Hepatocyte (in vitro differentiated cells): ENCODE results near the gene PPM1L. TPM values are rescaled to one million over a fixed set of nuclear protein-coding genes. Genes with fewer than 3 reads are reported as not detected.

ENCODE experiments used
- DNase-seq: peaks from one replicate; pipeline ENCODE4 v3.0.0-alpha.2; 2016; ENCODE audit warnings: low spot score
- H2AFZ ChIP-seq: fragments of 200-600 bp; sonication (generic); 2 replicates; pipeline ENCODE4 v1.6.0; 2016; ENCODE audit warnings: antibody characterized with exemption, mild to moderate bottlenecking
- H3K27ac ChIP-seq: fragments of 200-600 bp; sonication (generic); 2 replicates; pipeline ENCODE4 v1.5.1; 2016; ENCODE audit warnings: mild to moderate bottlenecking
- H3K27me3 ChIP-seq: fragments of 200-600 bp; sonication (generic); 2 replicates; pipeline ENCODE4 v1.6.1; 2016
- H3K36me3 ChIP-seq: fragments of 200-600 bp; sonication (generic); replicated peaks from 2 replicates; pipeline ENCODE4 v1.5.1; 2016; ENCODE audit warnings: low read depth; ENCODE audit not compliant: insufficient read depth
- H3K4me1 ChIP-seq: fragments of 200-600 bp; sonication (generic); 2 replicates; pipeline ENCODE4 v1.5.1; 2016; ENCODE audit warnings: mild to moderate bottlenecking, moderate library complexity; ENCODE audit not compliant: insufficient read depth
- H3K4me2 ChIP-seq: fragments of 200-600 bp; sonication (generic); 2 replicates; pipeline ENCODE4 v1.6.0; 2016
- H3K4me3 ChIP-seq: fragments of 200-600 bp; sonication (generic); 2 replicates; pipeline ENCODE4 v1.5.1; 2016; ENCODE audit warnings: mild to moderate bottlenecking
- H3K79me2 ChIP-seq: fragments of 200-600 bp; sonication (generic); 2 replicates; pipeline ENCODE4 v1.6.0; 2017; ENCODE audit warnings: mild to moderate bottlenecking
- H3K9me2 ChIP-seq: fragments of 200-600 bp; sonication (generic); replicated peaks from 2 replicates; pipeline ENCODE4 v1.6.0; 2017; ENCODE audit warnings: mild to moderate bottlenecking; ENCODE audit not compliant: insufficient read depth
- H3K9me3 ChIP-seq: fragments of 200-600 bp; sonication (generic); 2 replicates; pipeline ENCODE4 v1.5.1; 2016; ENCODE audit warnings: low read depth, mild to moderate bottlenecking
- H4K20me1 ChIP-seq: fragments of 200-600 bp; sonication (generic); 2 replicates; pipeline ENCODE4 v1.6.0; 2016; ENCODE audit warnings: mild to moderate bottlenecking; ENCODE audit not compliant: insufficient read depth, poor library complexity, severe bottlenecking
- EZH2 ChIP-seq: fragments of 200-600 bp; sonication (generic); IDR thresholded peaks from 2 replicates; pipeline ENCODE4 v1.6.1; 2016; ENCODE audit warnings: antibody characterized with exemption, mild to moderate bottlenecking, borderline replicate concordance
- EZH2phosphoT487 ChIP-seq: fragments of 200-600 bp; sonication (generic); IDR thresholded peaks from one replicate; pipeline ENCODE4 v1.6.1; 2018; ENCODE audit warnings: antibody characterized with exemption, mild to moderate bottlenecking, low read depth, moderate library complexity; ENCODE audit not compliant: unreplicated experiment, severe bottlenecking
- WGBS: methylation state at CpG from one replicate; pipeline ENCODE4 v1.1.6; 2016; ENCODE audit warnings: low lambda C conversion rate; ENCODE audit errors: missing lambda C conversion rate; 5-methylcytosine and 5-hydroxymethylcytosine counted together
- polyA plus RNA-seq: library from polyadenylated mRNA; unstranded; fragments of >200 nt; fragmentation: Nextera tagmentation; extraction: Ambion mirVana; gene quantifications from 2 replicates; pipeline ENCODE4 v1.2.1, GENCODE V29; 2016
- total RNA-seq: library from RNA; depleted of rRNA; stranded (reverse); fragments of >200 nt; gene quantifications from 2 replicates; pipeline ENCODE4 v1.2.3, GENCODE V29; 2014
- TF ChIP-seq, protein P1 (sequence below): fragments of 200-600 bp; sonication (generic); IDR thresholded peaks from 2 replicates; pipeline ENCODE4 v1.5.1; 2016; ENCODE audit warnings: antibody characterized with exemption, mild to moderate bottlenecking; ENCODE audit not compliant: poor library complexity

The PPM1L gene
- total and polyA plus RNA-seq, 2 experiments from 2014 or later: 5.1 to 13.1 TPM

DNA sequence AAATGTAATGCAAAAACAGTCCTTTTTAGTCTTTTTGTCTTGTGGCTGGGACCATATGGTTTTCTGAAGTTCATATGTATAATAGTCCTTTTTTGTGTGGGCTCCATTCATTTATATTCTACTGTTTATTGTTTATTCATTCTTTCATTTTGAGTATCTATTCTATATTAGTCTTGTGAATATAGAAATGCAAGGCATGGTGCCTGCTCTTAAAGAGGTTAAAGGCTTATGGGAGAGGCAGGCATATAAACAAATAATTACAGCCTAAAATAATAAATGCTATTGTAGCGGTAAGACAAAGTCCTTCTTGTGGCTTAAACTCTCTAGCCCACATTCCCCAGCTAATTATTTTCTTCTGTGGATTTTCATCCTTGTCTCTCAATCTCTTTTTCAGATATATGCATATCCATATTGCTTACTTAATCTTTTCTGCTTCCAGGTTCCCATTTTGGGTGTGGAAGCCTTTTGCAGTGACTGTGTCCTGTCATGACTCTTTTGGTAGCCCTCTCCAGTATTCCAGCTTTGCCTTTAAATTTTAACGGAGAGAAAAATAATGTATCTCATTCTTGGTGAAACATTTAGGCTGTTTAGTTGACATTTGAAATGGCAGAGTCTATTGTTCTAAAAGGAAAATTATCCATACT, 101.6 kb downstream of the PPM1L start:
- 71% methylated on average over 2 of the region's 2 CpGs for WGBS
- no peaks in the 10 kb centered on the region for H3K9me3 ChIP-seq
- no peak overlapping the region for H2AFZ ChIP-seq
- no peak overlapping the region for H3K27ac ChIP-seq
- H3K4me2 ChIP-seq: no peak overlapping the region
- no peaks in the 10 kb centered on the region for H3K4me1 ChIP-seq
- H3K9me2 ChIP-seq: no peaks in the 10 kb centered on the region
- no peak for DNase-seq
- H4K20me1 ChIP-seq: no peaks in the 10 kb centered on the region
- no peaks in the 10 kb centered on the region for H3K79me2 ChIP-seq
- H3K4me3 ChIP-seq: no peak overlapping the region
- H3K27me3 ChIP-seq: no peaks in the 10 kb centered on the region
- TF ChIP-seq EZH2 (no peak), EZH2phosphoT487 (no peak)
- TF ChIP-seq, protein P1, sequence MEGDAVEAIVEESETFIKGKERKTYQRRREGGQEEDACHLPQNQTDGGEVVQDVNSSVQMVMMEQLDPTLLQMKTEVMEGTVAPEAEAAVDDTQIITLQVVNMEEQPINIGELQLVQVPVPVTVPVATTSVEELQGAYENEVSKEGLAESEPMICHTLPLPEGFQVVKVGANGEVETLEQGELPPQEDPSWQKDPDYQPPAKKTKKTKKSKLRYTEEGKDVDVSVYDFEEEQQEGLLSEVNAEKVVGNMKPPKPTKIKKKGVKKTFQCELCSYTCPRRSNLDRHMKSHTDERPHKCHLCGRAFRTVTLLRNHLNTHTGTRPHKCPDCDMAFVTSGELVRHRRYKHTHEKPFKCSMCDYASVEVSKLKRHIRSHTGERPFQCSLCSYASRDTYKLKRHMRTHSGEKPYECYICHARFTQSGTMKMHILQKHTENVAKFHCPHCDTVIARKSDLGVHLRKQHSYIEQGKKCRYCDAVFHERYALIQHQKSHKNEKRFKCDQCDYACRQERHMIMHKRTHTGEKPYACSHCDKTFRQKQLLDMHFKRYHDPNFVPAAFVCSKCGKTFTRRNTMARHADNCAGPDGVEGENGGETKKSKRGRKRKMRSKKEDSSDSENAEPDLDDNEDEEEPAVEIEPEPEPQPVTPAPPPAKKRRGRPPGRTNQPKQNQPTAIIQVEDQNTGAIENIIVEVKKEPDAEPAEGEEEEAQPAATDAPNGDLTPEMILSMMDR: no peak
- H3K36me3 ChIP-seq: no peaks in the 10 kb centered on the region

DNA sequence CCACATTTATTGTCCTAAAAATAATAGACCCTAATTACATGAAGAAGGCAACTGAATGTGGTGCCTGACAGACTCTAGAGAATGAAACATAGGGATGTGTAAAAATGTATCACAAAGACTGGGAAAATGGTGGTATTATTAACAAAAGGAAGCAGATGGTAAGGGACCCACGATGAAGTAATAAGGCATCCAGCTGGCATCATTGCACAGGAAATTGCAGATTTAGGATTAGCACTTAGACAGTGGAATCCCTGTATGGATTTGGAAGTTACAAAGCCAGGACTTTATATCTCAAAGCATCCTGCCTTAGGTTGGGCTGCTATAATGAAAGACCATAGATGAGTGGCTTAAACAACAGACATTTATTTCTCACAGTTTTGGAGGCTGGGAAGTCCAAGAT, 104.3 kb downstream of the PPM1L start:
- Histone ChIP-seq H2AFZ (no peak overlapping the region), H3K27ac (no peak overlapping the region), H3K79me2 (no peaks in the 10 kb centered on the region), H3K27me3 (no peaks in the 10 kb centered on the region), H3K9me2 (no peaks in the 10 kb centered on the region), H3K36me3 (no peaks in the 10 kb centered on the region), H3K4me1 (no peaks in the 10 kb centered on the region), H3K9me3 (no peaks in the 10 kb centered on the region), H3K4me3 (no peak overlapping the region), H4K20me1 (no peaks in the 10 kb centered on the region), H3K4me2 (no peak overlapping the region)
- 80% methylated on average over 1 of the region's 1 CpG for WGBS
- TF ChIP-seq EZH2phosphoT487 (no peak), EZH2 (no peak)
- TF ChIP-seq, protein P1: no peak
- no peak for DNase-seq

DNA sequence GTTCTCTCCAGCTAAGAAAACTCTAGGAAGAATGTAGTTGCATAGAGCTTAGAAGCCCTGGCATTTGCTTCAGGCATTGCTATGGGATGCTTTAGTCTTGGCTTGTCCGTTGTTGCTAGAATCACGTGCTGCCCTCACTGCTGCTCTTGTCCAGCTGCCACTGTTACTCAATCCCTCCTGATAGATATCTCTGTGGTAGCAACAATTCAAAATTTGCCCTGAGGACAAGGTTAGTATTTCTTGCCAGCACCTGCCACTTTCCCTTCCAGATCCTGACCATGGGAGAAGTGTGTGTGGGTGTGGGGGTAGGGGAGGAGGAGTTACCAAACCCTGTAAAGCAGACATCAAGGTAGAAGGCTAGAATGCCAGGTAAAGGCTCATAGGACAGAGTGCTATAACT, 113.8 kb downstream of the PPM1L start:
- Histone ChIP-seq H3K9me2 (no peaks in the 10 kb centered on the region), H2AFZ (no peak overlapping the region), H4K20me1 (no peaks in the 10 kb centered on the region), H3K79me2 (no peaks in the 10 kb centered on the region), H3K27me3 (no peaks in the 10 kb centered on the region), H3K9me3 (no peaks in the 10 kb centered on the region), H3K4me3 (no peak overlapping the region), H3K36me3 (no peaks in the 10 kb centered on the region), H3K4me1 (no peaks in the 10 kb centered on the region), H3K4me2 (no peak overlapping the region), H3K27ac (no peak overlapping the region)
- 45% methylated on average over 2 of the region's 2 CpGs for WGBS
- peak; percentile 5 for DNase-seq
- no peak for TF ChIP-seq EZH2

DNA sequence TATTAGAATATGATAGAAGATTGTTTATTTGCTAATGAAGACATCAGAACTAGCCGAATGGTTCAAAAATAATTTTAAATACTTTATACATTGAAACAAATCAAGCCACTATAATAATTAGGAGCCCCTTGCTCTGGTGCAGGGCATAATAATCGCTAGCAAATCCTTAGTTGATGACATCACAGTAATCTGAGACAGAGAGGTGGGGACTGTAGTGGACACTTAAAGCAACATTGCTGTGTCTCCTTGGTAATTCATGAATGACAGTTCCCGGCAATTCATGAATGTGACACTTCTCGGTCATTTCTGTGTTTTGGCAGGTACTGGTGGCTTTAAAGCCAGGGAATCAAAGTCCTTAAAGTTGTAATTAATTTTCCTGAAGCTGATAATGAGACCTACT, 114.3 kb downstream of the PPM1L start:
- no peaks in the 10 kb centered on the region for H3K9me2 ChIP-seq
- H3K27ac ChIP-seq: no peak overlapping the region
- H3K79me2 ChIP-seq: no peaks in the 10 kb centered on the region
- no peaks in the 10 kb centered on the region for H4K20me1 ChIP-seq
- H2AFZ ChIP-seq: no peak overlapping the region
- no peak for DNase-seq
- H3K4me2 ChIP-seq: no peak overlapping the region
- H3K4me1 ChIP-seq: no peaks in the 10 kb centered on the region
- no peaks in the 10 kb centered on the region for H3K9me3 ChIP-seq
- H3K27me3 ChIP-seq: no peaks in the 10 kb centered on the region
- TF ChIP-seq EZH2: no peak
- TF ChIP-seq, protein P1: no peak
- no peak for TF ChIP-seq EZH2phosphoT487
- no peaks in the 10 kb centered on the region for H3K36me3 ChIP-seq
- WGBS: 75% methylated on average over 4 of the region's 4 CpGs
- H3K4me3 ChIP-seq: no peak overlapping the region
